Measurements from ENCODE around the gene FIGNL2.

- TF ChIP-seq FOXA1 (IDR thresholded peaks at IDR 0.05) (no peak), CTCF (IDR thresholded peaks at IDR 0.05; ENCODE audit: low read depth, low read length, missing input control) (no peak), GABPA (IDR thresholded peaks at IDR 0.05 in 1 of 2, conservative IDR thresholded peaks at IDR 0.05 in 1 of 2) (no peak)
These were observed 47.0 kb upstream of the FIGNL2 start for GRCh38 chr12:51895378-51896135.
